ENCODE results near the gene SLC35E1. TPM values are rescaled to one million over a fixed set of nuclear protein-coding genes. Genes with fewer than 3 reads are reported as not detected.

The SLC35E1 gene
- total RNA-seq, 1 experiment from 2014 or later, result 35.8 TPM

- no peak overlapping the region for H2BK20ac ChIP-seq (ENCODE audit: low read depth, low read length, poor library complexity, severe bottlenecking)
- H3K27me3 Mint-ChIP-seq (ENCODE audit: low read depth), result no peaks in the 10 kb centered on the region
- WGBS (ENCODE audit: extremely low coverage, insufficient read length, low lambda C conversion rate), result no CpG with 5 or more reads among the region's 4 CpGs
These were observed 23.3 kb downstream of the SLC35E1 start for GRCh38 chr19:16548956-16549355.

More at GRCh38 chr19:16548956-16549355, 23.3 kb downstream of the SLC35E1 start:
- Histone ChIP-seq H3K23me2 (ENCODE audit: insufficient read length, low read depth, low read length, poor library complexity, severe bottlenecking) (no peaks in the 10 kb centered on the region), H3K79me2 (ENCODE audit: insufficient read depth, low read length) (no peaks in the 10 kb centered on the region), H2BK5ac (ENCODE audit: insufficient read length, low read length) (no peak overlapping the region), H3T11ph (ENCODE audit: low read length) (no peak overlapping the region), H3K4me2 (ENCODE audit: insufficient read depth, insufficient read length, low read length) (no peak overlapping the region), H2BK12ac (ENCODE audit: insufficient read length, low read depth, low read length) (no peak overlapping the region), H2BK120ac (ENCODE audit: low read depth, low read length, poor library complexity, severe bottlenecking) (no peak overlapping the region), H3K27ac (ENCODE audit: insufficient read length, low read depth, low read length) (no peak overlapping the region), H3K9me3 (ENCODE audit: control insufficient read depth, low read depth, low read length) (no peaks in the 10 kb centered on the region), H3K14ac (ENCODE audit: insufficient read depth, low read length) (no peak overlapping the region), H4K91ac (ENCODE audit: insufficient read length, low read depth, low read length) (no peak overlapping the region), H3K4me1 (ENCODE audit: insufficient read depth, low read length) (no peaks in the 10 kb centered on the region), H3K23ac (ENCODE audit: insufficient read length, low read depth, low read length) (no peak overlapping the region), H3K79me1 (ENCODE audit: insufficient read depth, low read depth, low read length, poor library complexity, severe bottlenecking) (no peaks in the 10 kb centered on the region), H2AFZ (ENCODE audit: low read length) (no peak overlapping the region), H3K27me3 (ENCODE audit: insufficient read depth, low read length) (no peaks in the 10 kb centered on the region), H2AK5ac (ENCODE audit: insufficient read length, low read length) (no peak overlapping the region), H2BK15ac (ENCODE audit: low read depth, low read length) (no peak overlapping the region), H4K5ac (ENCODE audit: insufficient read length, low read depth, low read length) (no peak overlapping the region), H3K18ac (ENCODE audit: insufficient read length, low read depth, low read length) (no peak overlapping the region), H4K20me1 (ENCODE audit: control insufficient read depth, insufficient read depth, insufficient read length) (no peaks in the 10 kb centered on the region), H3K56ac (ENCODE audit: insufficient read length, low read depth, low read length) (no peak overlapping the region), H4K8ac (replicated peaks; ENCODE audit: insufficient read length, low read depth, low read length) (no peak overlapping the region), H3K4ac (ENCODE audit: low read depth, low read length) (no peak overlapping the region), H3K9ac (ENCODE audit: extremely low read depth, insufficient read length, low read length) (no peak overlapping the region)
- TF ChIP-seq, protein P1, sequence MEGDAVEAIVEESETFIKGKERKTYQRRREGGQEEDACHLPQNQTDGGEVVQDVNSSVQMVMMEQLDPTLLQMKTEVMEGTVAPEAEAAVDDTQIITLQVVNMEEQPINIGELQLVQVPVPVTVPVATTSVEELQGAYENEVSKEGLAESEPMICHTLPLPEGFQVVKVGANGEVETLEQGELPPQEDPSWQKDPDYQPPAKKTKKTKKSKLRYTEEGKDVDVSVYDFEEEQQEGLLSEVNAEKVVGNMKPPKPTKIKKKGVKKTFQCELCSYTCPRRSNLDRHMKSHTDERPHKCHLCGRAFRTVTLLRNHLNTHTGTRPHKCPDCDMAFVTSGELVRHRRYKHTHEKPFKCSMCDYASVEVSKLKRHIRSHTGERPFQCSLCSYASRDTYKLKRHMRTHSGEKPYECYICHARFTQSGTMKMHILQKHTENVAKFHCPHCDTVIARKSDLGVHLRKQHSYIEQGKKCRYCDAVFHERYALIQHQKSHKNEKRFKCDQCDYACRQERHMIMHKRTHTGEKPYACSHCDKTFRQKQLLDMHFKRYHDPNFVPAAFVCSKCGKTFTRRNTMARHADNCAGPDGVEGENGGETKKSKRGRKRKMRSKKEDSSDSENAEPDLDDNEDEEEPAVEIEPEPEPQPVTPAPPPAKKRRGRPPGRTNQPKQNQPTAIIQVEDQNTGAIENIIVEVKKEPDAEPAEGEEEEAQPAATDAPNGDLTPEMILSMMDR (conservative IDR thresholded peaks at IDR 0.05), result no peak
- no peak overlapping the region for H3K4me3 Mint-ChIP-seq
- no peak for DNase-seq
- peaks cover 0 to 5% of the 10 kb centered on the region in 2 experiments; a peak in 3 of 4 replicates for H3K4me1 Mint-ChIP-seq
- H3K36me3 Mint-ChIP-seq (ENCODE audit: insufficient read depth in 1 of 3, low read depth in 3 of 3), result peaks cover 9 to 28% (median 16%) of the 10 kb centered on the region in 3 experiments; a peak in 6 of 7 replicates
- H3K9me3 Mint-ChIP-seq, result no peaks in the 10 kb centered on the region
- no peak overlapping the region for H3K27ac Mint-ChIP-seq
